ENCODE results near the gene CYFIP1.

The CYFIP1 gene

GRCh38 chr15:22863356-22863755, 116.8 kb downstream of the CYFIP1 start:
- no peak for DNase-seq

DNA sequence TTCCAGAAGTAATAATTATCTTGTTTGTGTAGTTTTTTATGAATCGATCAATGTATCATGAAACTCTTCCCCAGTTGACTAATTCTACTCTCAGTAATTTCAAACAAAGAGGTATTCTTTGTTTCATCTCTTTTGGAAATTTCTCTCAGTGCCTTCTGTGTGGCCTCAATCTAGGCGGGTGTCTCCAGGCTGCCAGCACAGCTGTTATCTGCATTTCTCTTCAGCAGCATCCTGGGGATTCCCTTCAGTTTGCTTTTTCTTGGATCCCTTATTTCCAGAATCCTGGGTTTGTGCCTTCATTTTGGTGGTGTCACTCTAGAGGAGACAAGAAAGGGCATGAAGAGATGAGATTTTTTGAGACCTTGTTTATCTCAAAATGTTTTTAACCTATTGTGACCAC, 119.0 kb downstream of the CYFIP1 start:
- no peak for DNase-seq

GRCh38 chr15:22856659-22857058, 123.5 kb downstream of the CYFIP1 start:
- no peak for DNase-seq

GRCh38 chr15:22855791-22856190, 124.4 kb downstream of the CYFIP1 start:
- no peak for DNase-seq

GRCh38 chr15:22851513-22851912, 128.7 kb downstream of the CYFIP1 start:
- DNase-seq, result no peak

DNA sequence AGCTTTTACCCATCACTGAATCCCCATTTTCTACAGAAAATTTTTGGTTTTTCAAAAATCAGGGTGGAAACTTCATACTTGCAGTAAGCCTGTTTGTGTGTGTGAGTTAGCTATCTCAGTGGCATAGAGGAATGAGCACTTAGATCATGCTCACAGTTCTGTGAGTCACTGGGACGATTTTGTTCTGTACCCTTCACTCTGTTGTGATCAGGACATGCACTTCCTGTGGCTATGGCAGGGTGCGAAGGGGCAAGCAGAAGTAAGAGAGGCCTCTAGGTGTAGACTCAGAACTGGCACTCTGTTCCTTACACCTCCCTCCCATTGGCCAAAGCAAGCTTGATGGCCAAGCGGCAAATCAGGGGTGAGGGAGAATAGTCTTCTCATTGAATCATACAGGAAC, 130.1 kb downstream of the CYFIP1 start:
- DNase-seq, result no peak

DNA sequence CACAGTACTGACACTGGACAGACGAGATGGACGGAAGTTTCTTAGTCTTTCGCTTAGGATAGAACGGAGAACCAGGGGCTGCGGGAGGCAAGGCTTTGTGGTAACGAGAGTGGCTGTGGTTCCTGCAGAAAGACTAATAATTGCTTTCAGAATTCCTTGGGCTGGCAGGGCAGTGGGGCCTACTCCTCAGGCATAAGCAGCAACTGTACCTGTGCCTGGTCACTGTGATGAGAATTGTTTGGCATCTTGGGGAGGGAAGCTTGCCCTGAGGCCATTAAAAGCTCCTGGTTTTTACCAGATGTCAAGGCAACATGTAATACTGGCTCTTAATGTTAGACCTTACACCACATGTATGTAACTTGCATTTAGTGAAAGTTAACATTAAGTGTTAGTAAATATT, 134.1 kb downstream of the CYFIP1 start:
- no peak for DNase-seq

DNA sequence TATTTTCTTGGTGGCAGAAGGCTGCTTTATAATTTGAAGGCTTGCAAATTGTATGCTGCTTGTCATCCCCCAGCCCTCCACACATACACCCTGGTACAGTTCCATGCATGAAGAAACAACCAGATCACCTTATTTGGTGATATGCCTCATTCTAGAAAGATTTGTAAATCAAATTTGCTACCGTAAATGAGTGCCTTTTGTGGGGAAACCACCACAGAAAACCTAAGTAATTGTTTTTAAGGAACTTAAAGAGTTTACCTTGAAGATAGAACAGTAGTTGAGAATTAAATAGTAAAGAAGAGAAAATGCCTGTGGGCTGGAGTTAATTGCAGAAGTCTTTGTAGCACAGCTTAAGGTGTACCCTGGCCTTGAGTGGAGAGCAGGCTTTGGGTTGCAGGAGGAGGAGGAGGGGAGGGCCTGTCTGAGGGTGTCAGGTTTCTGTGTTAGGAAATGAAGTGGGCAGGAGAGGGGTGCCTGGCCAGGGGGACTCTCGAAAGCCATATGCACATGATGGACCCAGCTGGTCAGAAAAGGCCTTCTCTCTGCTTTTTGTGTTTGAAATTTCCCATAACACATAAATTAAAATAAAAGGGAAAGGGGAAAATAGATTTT, 134.8 kb downstream of the CYFIP1 start:
- no peak for DNase-seq

GRCh38 chr15:22844421-22845288, 135.5 kb downstream of the CYFIP1 start:
- DNase-seq, result no peak

DNA sequence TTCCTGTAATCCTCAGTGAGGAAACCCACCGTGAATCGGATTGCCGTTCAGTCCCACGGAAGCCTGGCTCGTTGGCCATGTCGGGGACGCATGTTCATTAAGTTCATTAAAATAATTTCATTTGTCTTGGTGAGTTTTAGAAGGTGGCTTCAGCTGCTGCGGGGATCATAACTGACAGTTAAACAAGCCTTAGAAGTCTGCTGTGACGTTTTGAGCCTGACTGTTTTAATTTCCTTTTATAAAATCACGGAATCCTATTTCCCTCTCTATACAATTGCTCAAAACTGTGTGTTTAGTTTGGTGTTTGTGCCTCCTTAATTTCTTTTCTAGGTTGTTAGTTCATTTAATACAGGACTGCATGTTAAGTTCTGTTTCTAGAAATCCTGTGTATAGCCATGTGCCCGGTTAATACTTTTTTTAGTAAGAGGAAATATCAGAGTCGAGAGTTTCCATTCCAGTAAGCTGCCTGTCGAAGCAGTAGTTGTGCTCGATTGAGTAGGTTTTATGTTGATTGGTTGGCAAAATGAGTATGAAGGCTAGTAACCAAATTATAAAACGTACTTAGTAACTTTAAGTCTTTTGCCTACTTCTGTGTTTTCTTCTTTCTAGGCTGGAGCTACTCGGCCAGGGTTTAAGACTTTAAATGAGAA, 141.0 kb downstream of the CYFIP1 start:
- peak in 2 of 6 experiments; percentile 29 to 40 for DNase-seq

GRCh38 chr15:22838292-22839042, 141.7 kb downstream of the CYFIP1 start, which contains the start of gene NIPA2:
NIPA2 (plus strand) TSS chr15:22838666; CDS start chr15:22851732, 13,066 bp downstream.
- peak; percentile 95 to 98 (median 97) for DNase-seq

GRCh38 chr15:22831473-22831872, 148.7 kb downstream of the CYFIP1 start:
- DNase-seq, result no peak

- DNase-seq, result no peak
These were observed 153.0 kb downstream of the CYFIP1 start for GRCh38 chr15:22827125-22827524.

DNA sequence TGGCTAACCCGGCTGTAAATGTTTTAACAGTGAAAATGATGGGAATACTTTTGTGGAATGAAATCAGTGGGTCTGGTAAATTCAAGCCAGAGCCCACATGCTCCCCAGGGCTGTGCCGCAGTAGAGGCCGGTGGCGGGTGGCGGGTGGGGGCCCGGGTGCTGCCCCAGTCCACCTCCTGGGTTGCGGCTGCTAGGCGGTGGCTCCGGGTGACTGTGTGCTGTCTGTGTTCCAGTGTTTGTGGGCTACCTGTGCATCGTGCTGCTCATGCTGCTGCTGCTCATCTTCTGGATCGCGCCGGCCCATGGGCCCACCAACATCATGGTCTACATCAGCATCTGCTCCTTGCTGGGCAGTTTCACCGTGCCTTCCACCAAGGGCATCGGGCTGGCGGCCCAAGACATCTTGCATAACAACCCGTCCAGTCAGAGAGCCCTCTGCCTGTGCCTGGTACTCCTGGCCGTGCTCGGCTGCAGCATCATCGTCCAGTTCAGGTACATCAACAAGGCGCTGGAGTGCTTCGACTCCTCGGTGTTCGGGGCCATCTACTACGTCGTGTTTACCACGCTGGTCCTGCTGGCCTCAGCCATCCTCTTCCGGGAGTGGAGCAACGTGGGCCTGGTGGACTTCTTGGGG, 156.6 kb downstream of the CYFIP1 start:
- DNase-seq, result no peak

DNA sequence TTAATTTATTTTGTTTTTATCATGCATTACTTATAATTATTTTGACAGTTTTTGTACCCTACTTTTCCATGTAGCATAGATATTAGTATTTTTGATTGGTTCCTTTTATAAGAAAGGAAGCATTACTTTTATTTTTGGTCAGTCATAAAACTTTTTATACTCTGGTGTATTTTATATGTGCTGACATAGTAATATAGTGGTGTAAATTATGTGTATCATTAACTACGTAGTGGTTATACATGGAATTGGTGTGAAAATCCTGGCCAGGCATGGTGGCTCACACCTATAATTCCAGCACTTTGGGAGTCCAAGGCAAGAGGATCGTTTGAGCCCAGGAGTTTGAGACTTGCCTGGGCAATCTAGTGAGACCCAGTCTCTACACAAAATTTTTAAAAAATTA, 160.5 kb downstream of the CYFIP1 start:
- no peak for DNase-seq

All from stimulated activated naive CD4-positive, alpha-beta T cell (primary cell).